Keratinocyte (primary cell): ENCODE measurements around the gene KCTD1. TPM values are rescaled to one million over a fixed set of nuclear protein-coding genes. Genes with fewer than 3 reads are reported as not detected.

ENCODE experiments used
- DNase-seq: peaks from one replicate; pipeline ENCODE4 v3.0.0-alpha.2; 2011; ENCODE audit warnings: low read depth, missing footprints, low spot score
- FAIRE-seq: peaks from 2 replicates; lab custom pipeline; 2011; peaks lifted over from hg19 to GRCh38; lab: Jason Lieb, UNC
- H2AFZ ChIP-seq: 2 replicates; pipeline ENCODE4 v1.6.0; 2012; ENCODE audit warnings: low read length, control low read depth, inconsistent platforms; ENCODE audit not compliant: control insufficient read depth
- H3K27ac ChIP-seq: 2 replicates; pipeline ENCODE4 v1.5.1; 2011; ENCODE audit warnings: low read length; ENCODE audit not compliant: control insufficient read depth, insufficient read depth
- H3K27me3 ChIP-seq: 3 replicates; pipeline ENCODE4 v1.6.0; 2011; ENCODE audit warnings: low read length; ENCODE audit not compliant: control insufficient read depth, insufficient read depth; ENCODE audit errors: extremely low read depth
- H3K36me3 ChIP-seq, 2 experiments: 2 replicates in 1 of 2; 3 replicates in 1 of 2; pipeline ENCODE4 v1.5.1; 2011; ENCODE audit warnings: low read length in 2 of 2, mild to moderate bottlenecking in 1 of 2; ENCODE audit not compliant: control insufficient read depth in 2 of 2, insufficient read depth in 2 of 2; ENCODE audit errors: extremely low read depth in 1 of 2
- H3K4me1 ChIP-seq: 3 replicates; pipeline ENCODE4 v1.5.1; 2011; ENCODE audit warnings: low read length; ENCODE audit not compliant: control insufficient read depth, insufficient read depth; ENCODE audit errors: extremely low read depth
- H3K4me2 ChIP-seq: 3 replicates; pipeline ENCODE4 v1.6.0; 2011; ENCODE audit warnings: low read depth, low read length; ENCODE audit not compliant: control insufficient read depth, insufficient read depth; ENCODE audit errors: extremely low read depth
- H3K4me3 ChIP-seq, 3 experiments: fragments of 200-600 bp in 1 of 3; sonication (generic) in 1 of 3; 2 replicates in 2 of 3; 3 replicates in 1 of 3; pipeline ENCODE4 v1.5.1; 2011 to 2016; ENCODE audit warnings: low read length in 3 of 3, mild to moderate bottlenecking in 3 of 3, control low read depth in 2 of 3, inconsistent platforms in 1 of 3, low read depth in 1 of 3, mixed read lengths in 1 of 3, mixed run types in 1 of 3, moderate library complexity in 1 of 3; ENCODE audit not compliant: control insufficient read depth in 2 of 3, insufficient read depth in 2 of 3; ENCODE audit errors: extremely low read depth in 1 of 3
- H3K79me2 ChIP-seq: 2 replicates; pipeline ENCODE4 v1.6.0; 2012; ENCODE audit warnings: low read length; ENCODE audit not compliant: control insufficient read depth, insufficient read depth
- H3K9ac ChIP-seq: 3 replicates; pipeline ENCODE4 v1.6.0; 2011; ENCODE audit warnings: low read length; ENCODE audit not compliant: control insufficient read depth, insufficient read depth; ENCODE audit errors: extremely low read depth
- H3K9me1 ChIP-seq: 3 replicates; pipeline ENCODE4 v1.6.0; 2011; ENCODE audit warnings: low read length; ENCODE audit not compliant: control insufficient read depth, insufficient read depth; ENCODE audit errors: extremely low read depth
- H3K9me3 ChIP-seq: 2 replicates; pipeline ENCODE4 v1.5.1; 2012; ENCODE audit warnings: low read depth, low read length; ENCODE audit not compliant: control insufficient read depth
- H4K20me1 ChIP-seq: 3 replicates; pipeline ENCODE4 v1.6.0; 2011; ENCODE audit warnings: low read length; ENCODE audit not compliant: control insufficient read depth, insufficient read depth; ENCODE audit errors: extremely low read depth
- EZH2 ChIP-seq: IDR thresholded peaks from one replicate; pipeline ENCODE4 v1.6.1; 2012; ENCODE audit warnings: inconsistent platforms, mild to moderate bottlenecking, low read length, moderate library complexity
- dilution Hi-C: fragments of 300-500 bp; cut with MboI; formaldehyde crosslinking; loops from one replicate; pipeline ENCODE4 v1.7.0; 2020; ENCODE audit warnings: low sequenced_read_pairs; ENCODE audit not compliant: extremely low pct_ligation_motif_present
- polyA plus RNA-seq, 5 experiments: library from polyadenylated mRNA; depleted of rRNA in 3 of 5; stranded (reverse) in 3 of 5; stranded (forward) in 1 of 5; unstranded in 1 of 5; fragments of >200 nt; gene quantifications; 1 replicate in 1 of 5; 2 replicates in 3 of 5; 3 replicates in 1 of 5; pipeline versions ENCODE4 v1.2.1 to v1.2.3, GENCODE V29; 2011 to 2012; ENCODE audit warnings: missing spikeins in 2 of 5, low read depth in 1 of 5, low replicate concordance in 1 of 5
- TF ChIP-seq, protein P1 (sequence below), 3 experiments: IDR thresholded peaks in 1 of 3; conservative IDR thresholded peaks in 1 of 3; optimal IDR thresholded peaks in 1 of 3; 2 replicates in 2 of 3; 3 replicates in 1 of 3; pipeline versions ENCODE3 to v1.5.1; 2011; ENCODE audit warnings: low read length in 3 of 3, mild to moderate bottlenecking in 3 of 3, moderate library complexity in 2 of 3, control low read depth in 1 of 3, inconsistent platforms in 1 of 3; ENCODE audit not compliant: insufficient read depth in 2 of 3; ENCODE audit errors: extremely low read depth in 1 of 3

KCTD1 gene
- polyA plus RNA-seq, 1 donor (not counting 4 experiments of a cell fraction or from before 2014, with no cell fraction given), result 32.1 TPM

- H2AFZ ChIP-seq, result no peak overlapping the region
- peaks cover 23% of the 10 kb centered on the region for H3K4me1 ChIP-seq
- peaks cover 8 to 15% of the 10 kb centered on the region in 2 experiments for H3K36me3 ChIP-seq
- no peaks in the 10 kb centered on the region for H3K27me3 ChIP-seq
- no peaks in the 10 kb centered on the region for H3K79me2 ChIP-seq
- no peak overlapping the region for H3K27ac ChIP-seq
- FAIRE-seq, result no peak
- H3K9ac ChIP-seq, result no peak overlapping the region
- H4K20me1 ChIP-seq, result no peaks in the 10 kb centered on the region
- no peak for TF ChIP-seq EZH2
- TF ChIP-seq, protein P1, sequence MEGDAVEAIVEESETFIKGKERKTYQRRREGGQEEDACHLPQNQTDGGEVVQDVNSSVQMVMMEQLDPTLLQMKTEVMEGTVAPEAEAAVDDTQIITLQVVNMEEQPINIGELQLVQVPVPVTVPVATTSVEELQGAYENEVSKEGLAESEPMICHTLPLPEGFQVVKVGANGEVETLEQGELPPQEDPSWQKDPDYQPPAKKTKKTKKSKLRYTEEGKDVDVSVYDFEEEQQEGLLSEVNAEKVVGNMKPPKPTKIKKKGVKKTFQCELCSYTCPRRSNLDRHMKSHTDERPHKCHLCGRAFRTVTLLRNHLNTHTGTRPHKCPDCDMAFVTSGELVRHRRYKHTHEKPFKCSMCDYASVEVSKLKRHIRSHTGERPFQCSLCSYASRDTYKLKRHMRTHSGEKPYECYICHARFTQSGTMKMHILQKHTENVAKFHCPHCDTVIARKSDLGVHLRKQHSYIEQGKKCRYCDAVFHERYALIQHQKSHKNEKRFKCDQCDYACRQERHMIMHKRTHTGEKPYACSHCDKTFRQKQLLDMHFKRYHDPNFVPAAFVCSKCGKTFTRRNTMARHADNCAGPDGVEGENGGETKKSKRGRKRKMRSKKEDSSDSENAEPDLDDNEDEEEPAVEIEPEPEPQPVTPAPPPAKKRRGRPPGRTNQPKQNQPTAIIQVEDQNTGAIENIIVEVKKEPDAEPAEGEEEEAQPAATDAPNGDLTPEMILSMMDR (optimal IDR thresholded peaks at IDR 0.05 in 1 of 3, IDR thresholded peaks at IDR 0.05 in 1 of 3, conservative IDR thresholded peaks at IDR 0.05 in 1 of 3; ENCODE audit: extremely low read depth in 1 of 3, insufficient read depth in 2 of 3, low read length in 3 of 3), result peak in 1 of 3 experiments; percentile 20
- dilution Hi-C loops, result no loop called here
- H3K4me3 ChIP-seq, result no peak overlapping the region
- H3K9me3 ChIP-seq, result no peaks in the 10 kb centered on the region
- no peak for DNase-seq
- H3K4me2 ChIP-seq, result no peak overlapping the region
- no peaks in the 10 kb centered on the region for H3K9me1 ChIP-seq
Measured at GRCh38 chr18:26457611-26458353, 90.6 kb downstream of the KCTD1 start.

DNA sequence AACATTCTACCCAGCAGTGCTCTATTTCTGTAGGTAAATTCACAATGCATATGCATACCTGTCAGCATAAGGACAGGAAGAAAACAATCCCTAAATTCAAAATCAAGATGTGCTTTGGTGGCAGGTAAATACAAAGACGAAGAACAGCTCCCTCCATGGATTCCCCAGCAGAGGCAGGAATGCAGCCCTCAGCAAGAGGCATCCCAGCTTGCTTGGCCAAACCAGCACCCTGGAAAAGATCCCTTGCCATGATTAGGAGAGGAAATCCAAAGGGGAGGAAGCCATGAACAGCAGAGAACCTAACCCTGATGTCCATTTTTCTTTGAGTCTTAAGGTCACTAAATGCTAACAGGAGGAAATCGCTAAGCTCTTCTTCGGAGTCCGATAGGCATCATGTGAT lies 91.2 kb downstream of the KCTD1 start:
- FAIRE-seq (no peak), DNase-seq (no peak)
- no peak overlapping the region for H3K4me2 ChIP-seq
- no peak for TF ChIP-seq EZH2
- TF ChIP-seq, protein P1 (optimal IDR thresholded peaks at IDR 0.05 in 1 of 3, IDR thresholded peaks at IDR 0.05 in 1 of 3, conservative IDR thresholded peaks at IDR 0.05 in 1 of 3; ENCODE audit: extremely low read depth in 1 of 3, insufficient read depth in 2 of 3, low read length in 3 of 3), result no peak
- H3K27ac ChIP-seq, result no peak overlapping the region
- no peaks in the 10 kb centered on the region for H3K27me3 ChIP-seq
- no peaks in the 10 kb centered on the region for H4K20me1 ChIP-seq
- no peak overlapping the region for H3K4me3 ChIP-seq
- no peak overlapping the region for H3K9ac ChIP-seq
- no peaks in the 10 kb centered on the region for H3K79me2 ChIP-seq
- dilution Hi-C loops, result no loop called here
- no peaks in the 10 kb centered on the region for H3K9me3 ChIP-seq
- H3K36me3 ChIP-seq, result peaks cover 8 to 15% of the 10 kb centered on the region in 2 experiments
- H2AFZ ChIP-seq, result no peak overlapping the region
- no peaks in the 10 kb centered on the region for H3K9me1 ChIP-seq
- peaks cover 23% of the 10 kb centered on the region for H3K4me1 ChIP-seq
